Measurements from ENCODE around the gene KRT72.

Gene KRT72

DNA sequence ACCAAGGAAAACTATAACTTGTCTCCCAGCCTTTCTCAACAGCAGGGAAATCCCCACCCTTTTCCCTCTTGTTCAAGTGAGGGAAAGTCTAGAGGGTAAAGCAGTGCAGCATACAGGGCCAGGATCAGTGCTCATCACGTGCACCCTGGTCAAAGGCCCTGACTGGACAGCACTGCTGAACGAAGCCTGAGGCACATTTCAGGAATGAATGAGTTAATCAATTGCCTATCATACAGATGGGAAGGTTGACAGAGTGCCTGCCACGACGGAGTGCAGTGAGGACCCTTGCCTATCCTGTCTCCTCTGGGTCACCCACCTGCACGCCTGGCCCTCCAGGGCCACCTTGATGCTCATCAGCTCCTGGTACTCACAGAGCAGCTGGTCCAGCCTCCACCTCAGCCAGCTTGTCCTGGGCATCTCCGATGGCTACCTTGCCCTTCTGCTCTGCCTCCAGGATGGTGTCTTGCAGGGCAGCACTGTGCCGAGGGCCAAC is 28.8 kb upstream of the KRT72 start:
- no peak for DNase-seq (ENCODE audit: low read depth)

DNA sequence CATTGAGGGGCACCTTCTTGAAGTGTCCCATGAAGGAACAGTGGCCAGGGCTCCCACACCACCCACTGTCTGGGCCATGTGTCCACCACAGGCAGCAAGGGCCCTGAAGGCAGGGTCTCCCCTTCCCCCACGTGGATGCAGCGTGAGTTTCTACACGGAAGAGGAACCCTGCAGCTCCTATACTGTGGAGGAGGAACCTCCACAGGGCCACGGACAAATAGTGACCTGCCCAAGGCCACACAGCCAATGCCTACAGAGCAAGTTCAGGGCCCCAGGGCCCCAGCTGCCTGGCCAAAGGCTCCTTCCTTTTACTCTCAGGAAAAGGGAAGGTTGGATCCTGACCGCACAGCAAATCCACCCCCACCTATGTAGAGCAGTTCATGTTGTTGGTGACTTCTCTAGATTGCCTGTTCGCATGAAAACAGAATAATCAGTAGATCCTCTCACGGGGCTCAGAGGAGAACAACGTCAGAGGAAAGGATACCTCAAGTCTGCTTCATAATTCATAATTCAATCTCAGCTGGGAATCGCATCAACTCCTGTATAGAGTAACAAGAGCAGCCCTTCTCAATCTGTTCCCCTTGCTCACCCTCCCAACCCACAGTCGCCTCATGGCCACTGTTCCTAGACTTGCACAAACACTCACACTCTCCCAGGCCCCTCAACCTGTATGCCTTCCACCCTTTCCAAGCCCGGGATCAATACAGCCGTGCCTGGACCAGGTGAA is 28.2 kb upstream of the KRT72 start:
- no peak for DNase-seq (ENCODE audit: low read depth)

DNA sequence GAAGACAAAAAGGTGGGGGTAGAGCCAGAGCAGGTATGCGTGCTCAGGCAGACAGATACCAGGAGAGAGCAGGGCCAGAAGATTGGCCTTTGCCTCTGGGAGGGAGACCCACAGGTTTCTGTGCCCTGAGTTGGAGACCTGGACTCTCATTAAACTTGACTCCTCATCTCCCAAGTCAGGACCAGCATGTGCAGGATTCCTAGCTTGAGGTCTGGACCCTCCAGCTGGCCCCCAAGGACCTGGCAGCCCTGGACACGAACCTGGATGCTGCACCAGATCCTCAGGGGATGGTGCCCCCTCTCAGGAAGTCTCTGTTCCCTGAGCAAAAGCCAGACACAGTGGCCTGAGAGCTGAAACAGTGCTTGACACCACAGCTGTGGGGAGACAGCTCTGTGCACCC is 27.6 kb upstream of the KRT72 start:
- DNase-seq (ENCODE audit: low read depth), result no peak

DNA sequence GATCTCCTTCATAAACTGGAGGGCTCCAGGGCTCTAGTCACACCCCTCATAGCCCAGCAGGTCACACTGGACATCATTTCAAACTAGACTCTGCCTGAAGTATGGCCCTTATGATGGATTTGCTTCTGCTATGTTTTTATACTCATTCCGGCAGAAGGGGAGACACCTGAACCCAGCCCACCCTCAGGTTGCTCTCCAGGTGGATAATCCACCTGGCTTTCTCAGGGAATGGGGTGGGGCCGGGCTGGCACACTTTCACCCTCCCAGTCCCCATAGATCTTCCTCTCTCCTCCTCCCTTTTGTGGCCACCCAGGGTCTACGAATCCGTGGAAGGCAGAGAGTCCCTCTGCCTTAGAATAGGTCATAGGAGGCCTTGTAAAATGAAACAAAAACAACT is 26.8 kb upstream of the KRT72 start:
- DNase-seq (ENCODE audit: low read depth), result no peak

DNA sequence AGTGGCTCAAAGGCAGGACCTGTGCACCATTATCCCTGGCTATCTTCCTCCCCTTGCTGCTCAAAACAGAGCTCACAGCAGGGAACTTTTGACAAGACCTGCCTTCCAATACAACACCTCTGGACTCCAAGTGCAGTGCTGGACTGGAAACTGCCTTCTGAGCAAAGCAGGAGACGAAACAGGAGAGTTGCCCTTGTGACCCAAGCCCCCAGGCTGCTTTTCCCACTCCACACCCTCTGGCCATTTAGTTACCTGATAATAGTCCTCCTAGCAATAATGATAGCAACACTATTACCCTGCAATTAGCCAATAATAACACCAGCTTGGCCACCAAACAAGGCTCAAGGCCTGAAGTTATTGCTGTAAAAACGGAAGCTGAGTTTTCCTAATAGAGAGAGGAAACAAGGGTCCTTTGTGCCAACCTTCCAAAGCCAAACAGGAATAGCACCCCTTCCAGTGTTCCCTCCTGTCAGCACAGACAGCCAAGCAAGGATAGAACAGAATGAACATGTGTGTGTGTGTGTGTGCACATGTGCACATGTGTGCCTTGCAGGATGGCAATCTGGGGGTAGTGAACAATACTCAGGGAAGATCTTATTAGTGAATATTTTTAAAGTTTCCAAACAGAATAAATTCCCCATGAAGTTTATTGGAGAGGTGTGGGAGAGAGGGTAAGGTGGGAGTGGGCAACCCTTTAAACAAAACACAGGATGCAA is 26.3 kb upstream of the KRT72 start:
- no peak for DNase-seq (ENCODE audit: low read depth)

- no peak for DNase-seq (ENCODE audit: low read depth)
These were observed 21.1 kb upstream of the KRT72 start for GRCh38 chr12:52622349-52622748.

DNA sequence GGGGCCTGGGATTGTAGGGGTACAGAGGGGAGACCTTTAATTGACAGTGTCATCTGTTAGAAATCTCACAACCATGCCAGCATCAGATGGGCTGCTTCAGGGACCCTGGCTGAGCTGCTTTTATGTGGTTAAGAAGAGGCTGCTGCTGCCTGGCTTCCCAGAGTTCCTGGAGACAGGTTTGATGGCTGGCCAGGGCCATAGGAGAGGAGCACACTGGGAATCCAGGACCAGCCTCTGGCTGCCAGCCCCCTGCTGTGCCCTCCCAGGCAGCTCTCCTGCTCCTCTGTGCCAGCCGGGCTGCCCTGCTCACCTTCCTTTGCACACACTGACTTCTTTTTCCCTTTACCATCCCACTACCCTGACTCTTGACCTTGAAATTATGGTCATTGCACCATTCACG is 17.6 kb upstream of the KRT72 start:
- no peak for DNase-seq (ENCODE audit: low read depth)

DNA sequence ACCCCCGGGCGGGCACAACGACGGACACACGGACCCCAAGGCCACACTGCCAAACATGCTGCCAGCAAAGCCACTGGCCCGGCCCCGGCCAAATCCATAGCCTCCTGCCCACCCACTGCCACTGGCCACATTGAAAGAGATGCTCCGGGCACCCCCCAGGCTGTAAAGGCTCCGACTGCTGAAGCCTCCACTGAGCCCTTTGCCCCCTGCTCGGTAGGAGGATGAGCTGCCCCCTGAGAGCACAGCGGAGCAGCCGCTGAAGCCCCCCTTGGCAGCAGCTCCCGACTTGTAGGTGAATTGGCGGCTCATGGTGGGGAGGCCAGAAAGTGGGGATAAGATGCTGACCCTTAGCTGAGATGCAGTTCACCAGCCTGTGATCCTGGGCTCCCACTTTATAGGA is 17.0 kb upstream of the KRT72 start, which contains the start of gene KRT73:
Gene KRT73 (minus strand): TSS at position 344 of the 400 bp plus-strand sequence. CDS start 35 bp downstream, at position 309.
- no peak for DNase-seq (ENCODE audit: low read depth)

DNA sequence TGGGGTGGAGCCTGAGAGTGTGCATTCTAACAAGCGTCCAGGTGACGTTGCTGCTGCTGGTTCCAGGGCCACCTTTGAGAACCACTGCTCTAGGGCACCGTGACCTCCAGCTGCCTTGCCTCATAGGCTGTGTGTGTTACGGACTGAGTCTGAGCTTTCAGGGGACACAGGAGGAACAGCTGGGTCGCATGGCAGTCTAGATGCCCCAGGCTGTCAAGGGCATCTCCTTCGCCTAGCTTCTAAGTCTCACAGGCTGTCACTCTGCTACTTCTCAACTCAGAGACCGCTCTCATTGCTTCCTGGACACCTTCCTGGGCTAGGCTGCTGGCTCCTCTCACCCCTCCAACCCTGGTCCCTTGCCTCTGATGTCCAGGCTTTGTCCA is 16.1 kb upstream of the KRT72 start:
- no peak for DNase-seq (ENCODE audit: low read depth)

- no peak for DNase-seq (ENCODE audit: low read depth)
These were observed 15.6 kb upstream of the KRT72 start for GRCh38 chr12:52616680-52617402.

DNA sequence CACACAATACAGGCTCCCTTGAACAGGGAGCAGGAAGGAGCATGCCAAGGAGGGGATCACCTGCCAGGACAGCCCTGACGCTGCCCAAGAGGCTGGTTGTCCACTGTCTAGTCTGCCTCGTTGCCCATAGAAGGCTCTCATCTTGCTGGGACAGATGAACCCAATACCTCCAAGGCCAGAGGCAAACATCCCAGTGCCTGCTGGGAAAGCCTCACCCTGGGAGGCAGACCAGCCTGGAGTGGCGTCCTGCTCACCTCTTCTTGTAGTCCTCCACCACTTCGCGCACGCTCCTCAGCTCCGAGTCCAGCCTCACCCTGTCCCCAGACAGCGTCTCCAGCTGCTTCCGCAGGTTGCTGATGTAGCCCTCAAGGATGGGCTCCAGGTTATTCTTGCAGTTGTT is 14.6 kb upstream of the KRT72 start:
- DNase-seq (ENCODE audit: low read depth), result no peak

DNA sequence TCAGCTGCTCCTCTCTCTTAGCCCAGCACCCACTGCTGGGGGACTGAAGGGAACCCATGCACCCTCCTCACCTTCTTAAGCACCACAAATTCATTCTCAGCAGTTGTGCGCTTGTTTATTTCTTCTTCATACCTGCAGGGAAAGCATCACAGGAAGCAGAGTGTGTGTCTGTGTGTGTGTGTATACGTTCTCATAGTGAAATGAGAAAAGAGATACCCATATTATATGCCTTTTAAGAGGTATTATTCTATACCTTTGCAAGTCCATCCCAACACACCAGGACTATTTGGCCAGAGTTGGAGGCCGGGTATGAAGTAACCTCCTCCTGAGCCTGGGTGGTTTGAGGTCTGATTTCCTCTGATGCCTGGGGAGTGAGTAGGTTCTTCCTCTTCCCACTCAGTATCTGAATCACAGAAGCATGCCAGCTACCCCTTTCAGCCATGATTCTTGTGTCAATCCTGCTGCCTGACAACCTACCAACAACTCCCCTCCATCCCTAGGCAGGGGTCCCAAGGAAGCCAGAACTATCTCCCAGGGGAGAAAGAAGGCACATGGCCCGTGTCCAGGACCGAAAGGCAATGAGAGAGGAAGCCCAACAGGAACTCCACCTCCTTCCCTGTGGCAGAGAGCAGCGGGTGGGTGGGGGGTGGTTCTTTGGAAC is 14.1 kb upstream of the KRT72 start:
- no peak for DNase-seq (ENCODE audit: low read depth)

- no peak for DNase-seq (ENCODE audit: low read depth)
These were observed 13.3 kb upstream of the KRT72 start for GRCh38 chr12:52614381-52615207.

DNA sequence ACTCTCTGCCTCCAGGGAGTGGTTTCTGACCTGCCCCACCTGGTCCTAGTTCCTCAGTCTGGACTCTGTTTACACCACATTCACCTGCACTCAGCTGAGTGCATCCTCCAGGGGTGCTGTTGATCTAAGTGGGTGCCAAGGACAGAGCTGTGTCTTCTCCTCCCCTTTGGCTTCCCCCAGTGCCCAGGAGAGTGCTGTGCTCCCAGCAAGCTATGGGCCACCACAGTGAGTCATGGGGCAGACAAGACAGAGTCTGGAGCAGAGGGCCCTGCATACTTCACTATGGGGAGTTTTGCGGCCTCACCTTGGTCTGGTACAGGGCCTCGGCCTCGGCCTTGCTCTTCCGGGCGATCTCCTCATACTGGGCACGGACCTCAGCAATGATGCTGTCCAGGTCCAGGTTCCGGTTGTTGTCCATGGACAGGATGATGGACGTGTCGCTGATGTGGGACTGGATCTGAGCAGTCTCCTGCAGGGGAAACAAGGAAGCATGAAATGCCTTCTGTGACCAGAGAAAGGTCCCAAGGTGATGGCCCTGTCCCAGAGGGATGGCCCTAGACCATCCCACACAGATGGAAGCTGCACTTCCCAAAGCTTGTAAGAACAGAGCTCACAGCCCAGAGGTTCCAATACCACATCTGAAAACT is 12.2 kb upstream of the KRT72 start:
- DNase-seq (ENCODE audit: low read depth), result no peak

DNA sequence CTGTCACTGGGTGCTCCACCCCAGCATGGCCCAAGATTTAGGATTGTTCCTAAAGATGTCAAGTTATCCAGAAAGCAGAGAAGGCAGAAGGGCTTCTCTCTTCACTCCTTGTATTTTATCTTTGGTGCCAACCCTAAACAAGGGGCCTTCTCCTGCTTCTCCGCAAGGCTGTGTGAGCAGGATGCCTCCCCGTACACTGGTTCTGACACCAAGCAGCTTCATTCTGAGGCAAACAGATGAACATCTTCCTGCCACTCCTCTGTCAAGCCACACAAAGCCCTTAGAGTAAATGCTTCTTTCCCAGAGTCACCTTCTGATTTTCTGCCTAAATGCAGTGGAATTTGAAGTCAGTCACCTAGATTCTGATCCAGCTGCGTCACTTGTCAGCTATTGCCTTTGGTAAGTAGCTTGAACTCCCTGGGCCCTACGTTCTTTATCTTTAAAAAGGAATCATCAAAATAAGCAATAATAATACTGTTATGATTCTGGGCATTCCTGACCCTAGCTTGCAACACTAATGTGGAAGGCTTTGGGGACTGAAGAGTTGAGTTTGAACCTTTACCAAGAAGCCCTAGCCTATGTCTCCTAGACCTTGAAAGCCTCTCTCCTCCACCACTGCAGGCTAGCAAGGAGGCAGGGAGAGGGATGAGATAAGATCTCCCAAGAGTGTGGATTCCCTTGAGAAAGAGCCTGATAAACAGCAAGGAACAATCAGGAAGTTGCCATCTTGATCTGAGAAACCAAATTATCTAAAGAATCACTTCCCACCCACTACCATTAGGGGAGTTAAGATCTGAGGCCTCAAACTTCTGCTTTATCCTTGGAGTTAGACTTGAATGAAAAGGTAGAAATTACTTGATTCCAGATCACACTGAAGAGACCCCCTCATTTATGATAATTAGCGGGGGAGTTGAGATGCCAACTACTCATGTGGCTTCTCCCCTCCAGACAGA is 11.4 kb upstream of the KRT72 start:
- DNase-seq (ENCODE audit: low read depth), result no peak

GRCh38 chr12:52611080-52611468 is 9.8 kb upstream of the KRT72 start:
- no peak for DNase-seq (ENCODE audit: low read depth)

DNA sequence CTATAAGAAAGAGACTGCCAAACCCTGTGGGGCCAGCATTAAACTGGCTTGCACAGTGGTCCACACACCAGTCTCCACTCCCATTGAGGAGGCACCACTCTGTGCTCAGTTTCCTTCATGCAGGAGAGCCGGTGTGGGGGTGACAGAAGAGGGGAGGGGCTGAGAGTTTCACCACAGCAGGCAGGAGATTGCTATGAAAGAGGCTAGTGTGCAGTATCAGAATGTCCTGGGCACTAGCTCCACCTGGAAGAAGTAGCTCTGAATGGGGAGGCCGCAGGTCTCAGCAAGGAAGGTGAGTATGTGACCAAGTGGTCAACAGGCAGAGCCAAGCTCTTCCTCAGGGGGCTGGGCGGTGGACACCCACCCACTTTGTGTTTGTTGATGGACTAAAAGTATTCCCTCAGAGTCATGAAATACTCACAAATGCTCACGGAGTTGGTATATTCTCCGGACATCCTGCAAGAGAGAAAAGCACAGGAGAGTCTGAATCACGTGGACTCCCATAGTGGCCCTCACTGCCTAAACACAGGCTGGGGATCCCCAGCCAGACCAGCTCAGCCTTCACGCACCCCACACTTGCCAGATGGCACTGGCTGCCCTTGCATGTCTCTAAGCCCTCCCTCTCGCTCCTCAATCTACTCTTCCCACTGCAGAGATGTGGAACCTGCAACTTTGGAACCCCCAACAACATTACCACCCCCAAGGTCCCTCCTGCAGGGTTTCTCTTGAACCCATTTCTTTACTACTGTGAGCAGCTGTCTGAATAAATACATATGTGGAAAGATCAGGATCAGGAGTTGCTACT is 7.8 kb upstream of the KRT72 start:
- DNase-seq (ENCODE audit: low read depth), result no peak

GRCh38 chr12:52608161-52608560 is 6.9 kb upstream of the KRT72 start:
- no peak for DNase-seq (ENCODE audit: low read depth)

GRCh38 chr12:52607314-52607713 is 6.1 kb upstream of the KRT72 start:
- no peak for DNase-seq (ENCODE audit: low read depth)

All from activated T-helper 1 cell treated with Interleukin-2 at 50 U/mL for 16 hours (primary cell).